ENCODE results near the gene HOMEZ. TPM values are rescaled to one million over a fixed set of nuclear protein-coding genes. Genes with fewer than 3 reads are reported as not detected.

Gene HOMEZ
- total and polyA plus RNA-seq, 2 donors (not counting 3 experiments of a cell fraction or from before 2014, with no cell fraction given), result 11.3 to 16.8 TPM

DNA sequence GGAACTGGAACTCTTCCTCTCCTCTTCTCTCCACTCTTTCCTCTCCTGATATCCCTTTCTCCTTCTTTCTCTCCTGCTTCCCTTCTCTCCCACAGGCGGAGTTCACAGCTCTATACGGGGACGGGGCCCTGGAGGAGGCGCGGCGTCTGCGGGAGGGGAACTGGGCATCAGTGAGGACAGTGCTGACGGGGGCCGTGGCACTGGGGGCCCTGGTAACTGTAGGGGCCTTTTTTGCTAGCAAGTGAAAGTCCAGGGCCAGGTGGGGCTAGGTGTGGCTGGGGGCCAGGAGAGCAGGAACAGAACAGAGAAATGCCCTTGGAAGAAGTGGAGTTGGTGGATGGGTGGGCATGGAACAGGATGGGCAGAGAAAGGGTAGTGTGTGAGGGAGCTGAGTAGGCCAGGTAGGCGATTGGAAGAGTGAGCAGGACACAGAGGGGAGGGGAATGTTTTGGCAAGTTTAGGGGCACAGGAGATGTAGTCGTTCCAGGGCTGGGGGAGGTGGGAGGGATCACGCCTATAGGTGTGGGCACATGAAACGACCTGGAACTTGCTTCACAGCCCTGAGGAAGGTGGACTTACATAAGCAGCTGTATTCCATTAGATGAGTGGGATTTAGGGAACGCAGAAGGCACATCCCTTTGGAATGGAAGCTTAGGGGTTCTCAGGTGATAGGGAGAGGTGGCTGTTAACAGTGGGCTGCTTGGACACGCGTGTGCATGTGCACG lies 23.0 kb upstream of the HOMEZ start:
- Histone ChIP-seq H3K4me1 (ENCODE audit: control insufficient read depth, extremely low read depth, insufficient read depth, low read length) (peaks cover 25% of the 10 kb centered on the region), H3K27me3 (ENCODE audit: control insufficient read depth in 2 of 2, insufficient read depth in 2 of 2, low read length in 2 of 2) (no peaks in the 10 kb centered on the region), H3K9me1 (replicated peaks; ENCODE audit: control insufficient read depth, extremely low read depth, insufficient read depth, low read length) (no peaks in the 10 kb centered on the region), H3K79me2 (ENCODE audit: control insufficient read depth, insufficient read depth, low read length) (peaks cover 50% of the 10 kb centered on the region), H3K27ac (ENCODE audit: insufficient read depth, low read depth, low read length) (no peak overlapping the region), H2AFZ (ENCODE audit: low read depth, low read length) (no peak overlapping the region), H3K9me3 (replicated peaks; ENCODE audit: control insufficient read depth, insufficient read depth, low read length) (no peaks in the 10 kb centered on the region), H3K4me2 (ENCODE audit: insufficient read depth, low read length) (no peak overlapping the region), H3K4me3 (replicated peaks in 1 of 3; ENCODE audit: insufficient read depth in 1 of 3, low read depth in 1 of 3, low read length in 3 of 3) (no peak overlapping the region), H3K9ac (replicated peaks; ENCODE audit: extremely low read depth, insufficient read depth, low read length) (no peak overlapping the region), H4K20me1 (replicated peaks; ENCODE audit: control insufficient read depth, extremely low read depth, insufficient read depth, low read length) (no peaks in the 10 kb centered on the region), H3K36me3 (ENCODE audit: control insufficient read depth in 2 of 2, extremely low read depth in 1 of 2, insufficient read depth in 2 of 2, low read length in 2 of 2) (peaks cover 0 to 12% of the 10 kb centered on the region in 2 experiments)
- TF ChIP-seq POLR2A (IDR thresholded peaks at IDR 0.05; ENCODE audit: low read depth, low read length), result no peak
- TF ChIP-seq GATA2 (IDR thresholded peaks at IDR 0.05; ENCODE audit: insufficient read depth, insufficient read length, low read depth, low read length), result no peak
- no peak for TF ChIP-seq POLR2AphosphoS5 (IDR thresholded peaks at IDR 0.05; ENCODE audit: insufficient read depth, low read depth, low read length)
- TF ChIP-seq MAX (IDR thresholded peaks at IDR 0.05; ENCODE audit: insufficient read depth, insufficient read length), result no peak
- no peak for TF ChIP-seq CTCF (IDR thresholded peaks at IDR 0.05; ENCODE audit: extremely low read depth in 1 of 2, insufficient read depth in 1 of 2, low read depth in 1 of 2, low read length in 2 of 2)
- TF ChIP-seq EZH2 (IDR thresholded peaks at IDR 0.05; ENCODE audit: borderline replicate concordance, low read depth, low read length, severe bottlenecking), result no peak
- no peak for TF ChIP-seq FOS (IDR thresholded peaks at IDR 0.05; ENCODE audit: borderline replicate concordance, insufficient read depth, low read length)
- TF ChIP-seq MYC (IDR thresholded peaks at IDR 0.05; ENCODE audit: low read depth, low read length), result no peak
- TF ChIP-seq JUN (IDR thresholded peaks at IDR 0.05; ENCODE audit: borderline replicate concordance, insufficient read depth, insufficient read length, low read depth), result no peak
- FAIRE-seq (no peak), DNase-seq (ENCODE audit: low read depth, low spot score) (no peak)
- intact Hi-C loops (cut with micrococcal nuclease) (no loop called here), dilution Hi-C loops (cut with MboI; ENCODE audit: extremely low pct_ligation_motif_present, low sequenced_read_pairs) (no loop called here)
- CTCF ChIA-PET, result interaction anchor here (3.2 kb wide), 1 partner anchor 13 kb away, joined by 17 read pairs; the partner anchor contains the start of gene PABPN1
- BruUV-seq (replicated peaks), result no TSS peak
- POLR2A ChIA-PET, result no interaction called here

Measured in endothelial cell of umbilical vein (primary cell).